ENCODE measurements around the gene JSRP1. TPM values are rescaled to one million over a fixed set of nuclear protein-coding genes. Genes with fewer than 3 reads are reported as not detected.

The JSRP1 gene
- total RNA-seq (2022; extraction: Qiagen RNA extraction; ENCODE audit: low read depth): 0.44 to 1.00 TPM (median 0.60 TPM) in 4 of 5 replicates, not detected in the other

GRCh38 chr19:2255982-2256685 is at the start of gene JSRP1:
TSS of gene JSRP1 (minus strand) at chr19:2256417. CDS start at chr19:2255314, 1,103 bp downstream.

GRCh38 chr19:2282062-2282861 is 26.0 kb upstream of the JSRP1 start, which contains the start of gene PEAK3:
TSS of gene PEAK3 (minus strand) at chr19:2282175. CDS start at chr19:2280931, 1,244 bp downstream.

GRCh38 chr19:2249010-2249866 is 7.0 kb downstream of the JSRP1 start, which contains the start of gene AMH:
TSS of gene AMH (plus strand) at chr19:2249323. CDS start at chr19:2249333, 10 bp downstream.

GRCh38 chr19:2236314-2237050 is 19.7 kb downstream of the JSRP1 start, which contains the start of the genes PLEKHJ1 and SF3A2:
TSS of gene PLEKHJ1 (minus strand) at chr19:2236329. CDS start at chr19:2236248, 81 bp downstream.
TSS of gene SF3A2 (plus strand) at chr19:2236824. CDS start at chr19:2243419, 6,595 bp downstream.

Other genes with a start within 250 kb of the JSRP1 start
- 29.0 to 46.4 TPM (median 39.8 TPM) in 5 replicates for gene BTBD2, start 240.7 kb downstream of the JSRP1 start, total RNA-seq (2022; extraction: Qiagen RNA extraction; ENCODE audit: low read depth)
- gene MKNK2, start 205.2 kb downstream of the JSRP1 start, total RNA-seq (2022; extraction: Qiagen RNA extraction; ENCODE audit: low read depth): 31.0 to 59.6 TPM (median 51.3 TPM) in 5 replicates
- 8.8 to 11.4 TPM (median 9.8 TPM) in 5 replicates for gene MOB3A, start 160.1 kb downstream of the JSRP1 start, total RNA-seq (2022; extraction: Qiagen RNA extraction; ENCODE audit: low read depth)
- gene IZUMO4, start 159.5 kb downstream of the JSRP1 start, total RNA-seq (2022; extraction: Qiagen RNA extraction; ENCODE audit: low read depth): 0.17 to 0.66 TPM (median 0.41 TPM) in 5 replicates
- 63.9 to 77.3 TPM (median 73.9 TPM) in 5 replicates for gene AP3D1, start 104.9 kb downstream of the JSRP1 start, total RNA-seq (2022; extraction: Qiagen RNA extraction; ENCODE audit: low read depth)
- gene DOT1L, start 92.5 kb downstream of the JSRP1 start, total RNA-seq (2022; extraction: Qiagen RNA extraction; ENCODE audit: low read depth): 10.3 to 19.6 TPM (median 16.6 TPM) in 5 replicates
- 34.1 to 57.8 TPM (median 53.5 TPM) in 5 replicates for gene PLEKHJ1, start 20.1 kb downstream of the JSRP1 start, total RNA-seq (2022; extraction: Qiagen RNA extraction; ENCODE audit: low read depth)
- 63.2 to 77.0 TPM (median 74.4 TPM) in 5 replicates for gene SF3A2, start 19.6 kb downstream of the JSRP1 start, total RNA-seq (2022; extraction: Qiagen RNA extraction; ENCODE audit: low read depth)
- gene AMH, start 7.1 kb downstream of the JSRP1 start, total RNA-seq (2022; extraction: Qiagen RNA extraction; ENCODE audit: low read depth): 7.8 to 18.0 TPM (median 15.7 TPM) in 5 replicates
- not detected in 5 replicates for gene PEAK3, start 25.8 kb upstream of the JSRP1 start, total RNA-seq (2022; extraction: Qiagen RNA extraction; ENCODE audit: low read depth)
- gene LINGO3, start 51.7 kb upstream of the JSRP1 start, total RNA-seq (2022; extraction: Qiagen RNA extraction; ENCODE audit: low read depth): not detected in 5 replicates
- gene LSM7, start 72.2 kb upstream of the JSRP1 start, total RNA-seq (2022; extraction: Qiagen RNA extraction; ENCODE audit: low read depth): 135 to 166 TPM (median 148 TPM) in 5 replicates
- 13.3 to 24.3 TPM (median 20.0 TPM) in 5 replicates for gene SPPL2B, start 72.3 kb upstream of the JSRP1 start, total RNA-seq (2022; extraction: Qiagen RNA extraction; ENCODE audit: low read depth)
- gene TMPRSS9, start 103.8 kb upstream of the JSRP1 start, total RNA-seq (2022; extraction: Qiagen RNA extraction; ENCODE audit: low read depth): not detected in 5 replicates
- 51.4 to 132 TPM (median 116 TPM) in 5 replicates for gene TIMM13, start 171.2 kb upstream of the JSRP1 start, total RNA-seq (2022; extraction: Qiagen RNA extraction; ENCODE audit: low read depth)
- 60.0 to 86.5 TPM (median 75.7 TPM) in 5 replicates for gene LMNB2, start 200.5 kb upstream of the JSRP1 start, total RNA-seq (2022; extraction: Qiagen RNA extraction; ENCODE audit: low read depth)
- 34.4 to 43.5 TPM (median 42.0 TPM) in 5 replicates for gene GADD45B, start 219.7 kb upstream of the JSRP1 start, total RNA-seq (2022; extraction: Qiagen RNA extraction; ENCODE audit: low read depth)